SHP77 treated with DMSO at 0.1 percent for 48 hours (cell line): Measurements from ENCODE around the gene EGFR.

Experiments
- DNase-seq: peaks from one replicate; lab custom pipeline; 2025; lab: John Stamatoyannopoulos, UW

Gene EGFR

GRCh38 chr7:55249332-55249731 lies 230.5 kb downstream of the EGFR start:
- DNase-seq: no peak

- peak; percentile 22 for DNase-seq
Observed at GRCh38 chr7:55250313-55250712, 231.5 kb downstream of the EGFR start.

- DNase-seq: no peak
Observed at GRCh38 chr7:55251313-55251712, 232.5 kb downstream of the EGFR start.

- DNase-seq: no peak
Observed at GRCh38 chr7:55251911-55252310, 233.1 kb downstream of the EGFR start.

- no peak for DNase-seq
Observed at GRCh38 chr7:55252386-55252785, 233.6 kb downstream of the EGFR start.

- no peak for DNase-seq
Observed at GRCh38 chr7:55253188-55253587, 234.4 kb downstream of the EGFR start.

GRCh38 chr7:55254242-55254595 lies 235.4 kb downstream of the EGFR start:
- DNase-seq: no peak

- DNase-seq: peak; percentile 34
Observed at GRCh38 chr7:55254596-55255495, 236.0 kb downstream of the EGFR start.

- DNase-seq: peak; percentile 55
Observed at GRCh38 chr7:55255496-55256445, 237.0 kb downstream of the EGFR start.

- DNase-seq: no peak
Observed at GRCh38 chr7:55258631-55259030, 239.8 kb downstream of the EGFR start.

GRCh38 chr7:55260171-55260570 lies 241.4 kb downstream of the EGFR start:
- no peak for DNase-seq

- DNase-seq: no peak
Observed at GRCh38 chr7:55260676-55261385, 242.0 kb downstream of the EGFR start.
